MM.1S (cell line): Measurements from ENCODE around the gene NPC1.

ENCODE experiments used
- EZH2 ChIP-seq: fragments of 300-600 bp; sonication (generic); optimal IDR thresholded peaks from 2 replicates; pipeline ENCODE3; 2017; ENCODE audit warnings: low read depth, mild to moderate bottlenecking, antibody characterized with exemption, low read length, mixed read lengths
- EZH2phosphoT487 ChIP-seq: fragments of 300-600 bp; sonication (generic); IDR thresholded peaks from 2 replicates; pipeline ENCODE4 v1.6.1; 2018; ENCODE audit warnings: antibody characterized with exemption, low read length
- TF ChIP-seq, protein P1 (sequence below): fragments of 300-600 bp; sonication (generic); IDR thresholded peaks from 2 replicates; pipeline ENCODE4 v1.5.1; 2016; ENCODE audit warnings: antibody characterized with exemption, low read length, mixed read lengths

DNA sequence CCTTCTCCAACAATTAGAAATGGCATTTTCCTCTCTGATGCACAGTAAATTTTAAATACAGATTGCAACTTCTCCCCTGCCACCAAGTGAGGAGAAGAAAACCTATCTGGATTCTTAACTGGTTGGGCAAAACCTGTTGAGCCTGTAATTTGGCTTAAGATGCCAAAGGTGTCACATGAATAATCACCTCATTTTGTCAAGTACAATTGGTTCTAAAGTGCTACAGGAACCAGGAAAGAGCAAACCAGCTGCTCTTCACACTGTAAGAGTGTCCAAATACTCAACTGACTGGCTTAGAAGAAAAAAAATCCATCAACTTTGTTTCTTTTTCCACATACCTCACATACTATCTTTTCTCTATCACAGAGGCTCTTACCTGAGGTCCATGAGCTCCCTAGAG lies 35.4 kb downstream of the NPC1 start:
- TF ChIP-seq, protein P1, sequence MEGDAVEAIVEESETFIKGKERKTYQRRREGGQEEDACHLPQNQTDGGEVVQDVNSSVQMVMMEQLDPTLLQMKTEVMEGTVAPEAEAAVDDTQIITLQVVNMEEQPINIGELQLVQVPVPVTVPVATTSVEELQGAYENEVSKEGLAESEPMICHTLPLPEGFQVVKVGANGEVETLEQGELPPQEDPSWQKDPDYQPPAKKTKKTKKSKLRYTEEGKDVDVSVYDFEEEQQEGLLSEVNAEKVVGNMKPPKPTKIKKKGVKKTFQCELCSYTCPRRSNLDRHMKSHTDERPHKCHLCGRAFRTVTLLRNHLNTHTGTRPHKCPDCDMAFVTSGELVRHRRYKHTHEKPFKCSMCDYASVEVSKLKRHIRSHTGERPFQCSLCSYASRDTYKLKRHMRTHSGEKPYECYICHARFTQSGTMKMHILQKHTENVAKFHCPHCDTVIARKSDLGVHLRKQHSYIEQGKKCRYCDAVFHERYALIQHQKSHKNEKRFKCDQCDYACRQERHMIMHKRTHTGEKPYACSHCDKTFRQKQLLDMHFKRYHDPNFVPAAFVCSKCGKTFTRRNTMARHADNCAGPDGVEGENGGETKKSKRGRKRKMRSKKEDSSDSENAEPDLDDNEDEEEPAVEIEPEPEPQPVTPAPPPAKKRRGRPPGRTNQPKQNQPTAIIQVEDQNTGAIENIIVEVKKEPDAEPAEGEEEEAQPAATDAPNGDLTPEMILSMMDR, result no peak
- TF ChIP-seq EZH2phosphoT487 (no peak), EZH2 (no peak)
